ENCODE results near the gene BCAS4. TPM values are rescaled to one million over a fixed set of nuclear protein-coding genes. Genes with fewer than 3 reads are reported as not detected.

The BCAS4 gene
- total RNA-seq, 4 donors from 2014 or later = 0.18 to 2.3 (median 0.54) TPM

GRCh38 chr20:50886184-50886790, 91.4 kb downstream of the BCAS4 start:
- Histone ChIP-seq H3K4me1 (no peaks in the 10 kb centered on the region), H3K4me3 (no peak overlapping the region), H3K27ac (no peak overlapping the region), H3K27me3 (no peaks in the 10 kb centered on the region), H3K36me3 (peaks cover 0 to 37% (median 6%) of the 10 kb centered on the region in 3 donors), H3K9me3 (no peaks in the 10 kb centered on the region)
- TF ChIP-seq CTCF (IDR thresholded peaks at IDR 0.05) (no peak), POLR2A (IDR thresholded peaks at IDR 0.05) (no peak)
- no peak for DNase-seq
- 78 to 81% methylated on average over 10 to 11 of the region's 12 CpGs for WGBS, 2 donors
- intact Hi-C loops (cut with DNase I) = no loop called here

- no peak for TF ChIP-seq CTCF (IDR thresholded peaks at IDR 0.05)
- no peaks in the 10 kb centered on the region for H3K27me3 ChIP-seq
- no peaks in the 10 kb centered on the region for H3K4me1 ChIP-seq
- no peak overlapping the region for H3K27ac ChIP-seq
- 92 to 93% methylated on average over 3 of the region's 3 CpGs for WGBS, 2 donors
- peaks cover 0 to 50% (median 14%) of the 10 kb centered on the region in 3 donors for H3K36me3 ChIP-seq
- DNase-seq = no peak
- no peak overlapping the region for H3K4me3 ChIP-seq
- H3K9me3 ChIP-seq = no peaks in the 10 kb centered on the region
- intact Hi-C loops (cut with DNase I) = no loop called here
Observed at GRCh38 chr20:50887576-50887975, 92.7 kb downstream of the BCAS4 start.

GRCh38 chr20:50891138-50891537, 96.3 kb downstream of the BCAS4 start:
- DNase-seq = no peak
- Histone ChIP-seq H3K4me1 (no peaks in the 10 kb centered on the region), H3K4me3 (no peak overlapping the region), H3K27ac (no peak overlapping the region), H3K36me3 (peaks cover 6 to 84% (median 25%) of the 10 kb centered on the region in 3 donors), H3K27me3 (no peaks in the 10 kb centered on the region), H3K9me3 (no peaks in the 10 kb centered on the region)
- intact Hi-C loops (cut with DNase I) = no loop called here
- 65 to 78% methylated on average over 4 to 5 of the region's 5 CpGs for whole genome bisulfite sequencing, 2 donors
- TF ChIP-seq POLR2A (IDR thresholded peaks at IDR 0.05) = no peak
- TF ChIP-seq CTCF (IDR thresholded peaks at IDR 0.05) = no peak

- no peaks in the 10 kb centered on the region for H3K4me1 ChIP-seq
- TF ChIP-seq POLR2A (IDR thresholded peaks at IDR 0.05) (no peak), CTCF (IDR thresholded peaks at IDR 0.05) (no peak)
- no peaks in the 10 kb centered on the region for H3K27me3 ChIP-seq
- peaks cover 6 to 96% (median 25%) of the 10 kb centered on the region in 3 donors for H3K36me3 ChIP-seq
- H3K27ac ChIP-seq = no peak overlapping the region
- no peak for DNase-seq
- intact Hi-C loops (cut with DNase I) = no loop called here
- H3K9me3 ChIP-seq = no peaks in the 10 kb centered on the region
- 76 to 89% methylated on average over 8 of the region's 8 CpGs for WGBS, 2 donors
- no peak overlapping the region for H3K4me3 ChIP-seq
Observed at GRCh38 chr20:50892394-50892793, 97.5 kb downstream of the BCAS4 start.

GRCh38 chr20:50893620-50894019, 98.8 kb downstream of the BCAS4 start:
- DNase-seq = no peak
- H3K36me3 ChIP-seq = peaks cover 6 to 97% (median 25%) of the 10 kb centered on the region in 3 donors
- 87 to 97% methylated on average over 4 to 7 of the region's 7 CpGs for WGBS, 2 donors
- TF ChIP-seq POLR2A (IDR thresholded peaks at IDR 0.05) (no peak), CTCF (IDR thresholded peaks at IDR 0.05) (no peak)
- no peaks in the 10 kb centered on the region for H3K9me3 ChIP-seq
- intact Hi-C loops (cut with DNase I) = no loop called here
- H3K27me3 ChIP-seq = no peaks in the 10 kb centered on the region
- H3K4me1 ChIP-seq = no peaks in the 10 kb centered on the region
- H3K27ac ChIP-seq = no peak overlapping the region
- H3K4me3 ChIP-seq = no peak overlapping the region

Measured in esophagus squamous epithelium (tissue), 5 donors.